IMR-90 (cell line): ENCODE measurements around the gene GARS1. TPM values are rescaled to one million over a fixed set of nuclear protein-coding genes. Genes with fewer than 3 reads are reported as not detected.

ENCODE experiments used
- ATAC-seq: fragments of 200-7000 bp; cut with Tn5 transposase; 2 replicates; pipeline ENCODE4 v1.9.1; 2020; ENCODE audit warnings: low read depth, mild to moderate bottlenecking, moderate library complexity
- BruUV-seq: library from RNA; stranded (reverse); fragments of 400-500 nt; replicated peaks from 2 replicates; lab custom pipeline; 2021; lab: Mats Ljungman, UMichigan
- CTCF ChIA-PET: fragments of 300-600 bp; formaldehyde crosslinking; extraction: SDS; loops from one replicate; lab custom pipeline; 2021; ENCODE audit warnings: antibody characterized with exemption; lab: Yijun Ruan, JAX
- POLR2A ChIA-PET: fragments of 300-600 bp; sonication (Branson Sonifier 250); formaldehyde crosslinking; loops from one replicate; lab custom pipeline; 2022; ENCODE audit warnings: antibody characterized with exemption; ENCODE audit not compliant: unreplicated experiment; lab: Charles Lee
- DNase-seq: peaks from one replicate; pipeline ENCODE4 v3.0.0; 2013
- H2AFZ ChIP-seq: replicated peaks from 2 replicates; pipeline ENCODE3; 2013; ENCODE audit warnings: low read length, mild to moderate bottlenecking; ENCODE audit not compliant: poor library complexity
- H2AK5ac ChIP-seq: 2 replicates; pipeline ENCODE4 v1.6.1; 2013; ENCODE audit warnings: low read depth, low read length, inconsistent platforms
- H2AK9ac ChIP-seq: replicated peaks from 2 replicates; pipeline ENCODE3; 2013; ENCODE audit warnings: mild to moderate bottlenecking, low read depth, low read length, moderate library complexity; ENCODE audit not compliant: poor library complexity
- H2BK120ac ChIP-seq: 2 replicates; pipeline ENCODE4 v1.6.1; 2013; ENCODE audit warnings: low read depth, low read length, inconsistent platforms
- H2BK15ac ChIP-seq: 3 replicates; pipeline ENCODE4 v1.6.1; 2013; ENCODE audit warnings: low read depth, low read length, inconsistent platforms
- H2BK20ac ChIP-seq: 2 replicates; pipeline ENCODE4 v1.6.1; 2013; ENCODE audit warnings: low read depth, mild to moderate bottlenecking, inconsistent platforms, low read length, moderate library complexity
- H2BK5ac ChIP-seq: 2 replicates; pipeline ENCODE4 v1.6.1; 2013; ENCODE audit warnings: mild to moderate bottlenecking, low read depth, low read length, inconsistent platforms; ENCODE audit not compliant: poor library complexity, severe bottlenecking
- H3K14ac ChIP-seq: replicated peaks from 2 replicates; pipeline ENCODE4 v1.6.1; 2013; ENCODE audit warnings: low read depth, low read length, inconsistent platforms
- H3K18ac ChIP-seq: 2 replicates; pipeline ENCODE4 v1.6.1; 2013; ENCODE audit warnings: low read depth, low read length, control low read depth
- H3K23ac ChIP-seq: 2 replicates; pipeline ENCODE4 v1.6.1; 2013; ENCODE audit warnings: low read depth, low read length, inconsistent platforms
- H3K27ac ChIP-seq: 2 replicates; pipeline ENCODE4 v1.5.1; 2013; ENCODE audit warnings: mild to moderate bottlenecking, control low read depth, low read length; ENCODE audit not compliant: insufficient read depth
- H3K27me3 ChIP-seq: 2 replicates; pipeline ENCODE4 v1.6.1; 2013; ENCODE audit warnings: low read length; ENCODE audit not compliant: control insufficient read depth, insufficient read depth
- H3K36me3 ChIP-seq: 2 replicates; pipeline ENCODE4 v1.6.1; 2013; ENCODE audit warnings: low read length, mixed read lengths; ENCODE audit not compliant: control insufficient read depth, insufficient read depth
- H3K4ac ChIP-seq: 2 replicates; pipeline ENCODE4 v1.6.1; 2013; ENCODE audit warnings: low read depth, low read length, inconsistent platforms
- H3K4me1 ChIP-seq: 2 replicates; pipeline ENCODE4 v1.6.1; 2013; ENCODE audit warnings: low read length, mixed read lengths; ENCODE audit not compliant: control insufficient read depth, insufficient read depth
- H3K4me2 ChIP-seq: 2 replicates; pipeline ENCODE4 v1.6.1; 2013; ENCODE audit warnings: low read depth, mild to moderate bottlenecking, control low read depth, low read length, moderate library complexity
- H3K4me3 ChIP-seq: 2 replicates; pipeline ENCODE4 v1.5.1; 2013; ENCODE audit warnings: low read depth, mild to moderate bottlenecking, control low read depth, low read length, moderate library complexity; ENCODE audit not compliant: insufficient read depth
- H3K56ac ChIP-seq: 2 replicates; pipeline ENCODE4 v1.6.1; 2013; ENCODE audit warnings: low read length, inconsistent platforms; ENCODE audit not compliant: insufficient read depth; ENCODE audit errors: extremely low read depth
- H3K79me1 ChIP-seq, 2 experiments: 2 replicates each; pipeline ENCODE4 v1.6.1; 2013; ENCODE audit warnings: low read length in 2 of 2, inconsistent platforms in 1 of 2, low read depth in 1 of 2
- H3K9ac ChIP-seq: 2 replicates; pipeline ENCODE4 v1.6.1; 2013; ENCODE audit warnings: low read depth, low read length, control low read depth
- H3K9me1 ChIP-seq: 2 replicates; pipeline ENCODE4 v1.6.1; 2013; ENCODE audit warnings: low read length, inconsistent platforms; ENCODE audit not compliant: insufficient read depth
- H3K9me3 ChIP-seq: 2 replicates; pipeline ENCODE4 v1.6.1; 2013; ENCODE audit warnings: low read length; ENCODE audit not compliant: control insufficient read depth, insufficient read depth
- H4K20me1 ChIP-seq: 2 replicates; pipeline ENCODE4 v1.6.1; 2013; ENCODE audit warnings: low read length, inconsistent platforms; ENCODE audit not compliant: insufficient read depth
- H4K5ac ChIP-seq: 2 replicates; pipeline ENCODE4 v1.6.1; 2013; ENCODE audit warnings: mild to moderate bottlenecking, low read depth, low read length, control low read depth
- H4K8ac ChIP-seq, 2 experiments: 2 replicates each; pipeline ENCODE4 v1.6.1; 2013; ENCODE audit warnings: low read depth in 2 of 2, low read length in 2 of 2, control low read depth in 1 of 2, inconsistent platforms in 1 of 2
- H4K91ac ChIP-seq: 2 replicates; pipeline ENCODE4 v1.6.1; 2013; ENCODE audit warnings: low read depth, low read length, inconsistent platforms; ENCODE audit not compliant: insufficient read depth
- BHLHE40 ChIP-seq: fragments of 150-350 bp; IDR thresholded peaks from 2 replicates; pipeline ENCODE4 v1.6.1; 2016; ENCODE audit warnings: mild to moderate bottlenecking, low read depth, low read length
- FOS ChIP-seq: fragments of 150-350 bp; IDR thresholded peaks from 2 replicates; pipeline ENCODE4 v1.6.1; 2016; ENCODE audit warnings: low read depth, low read length
- SMC3 ChIP-seq: fragments of 150-350 bp; IDR thresholded peaks from 2 replicates; pipeline ENCODE4 v1.6.1; 2016; ENCODE audit warnings: low read depth, mild to moderate bottlenecking, antibody characterized with exemption, low read length, moderate library complexity
- WGBS, 2 experiments: methylation state at CpG; one replicate each; pipeline versions ENCODE4 v1.1.5 to v1.1.7; 2013; ENCODE audit warnings: missing lambda C conversion rate in 2 of 2; ENCODE audit not compliant: insufficient read length in 1 of 2; ENCODE audit errors: extremely low coverage in 2 of 2; 5-methylcytosine and 5-hydroxymethylcytosine counted together
- dilution Hi-C: fragments of 300-500 bp; cut with HindIII; formaldehyde crosslinking; loops from one replicate; pipeline ENCODE4 v1.14.3; 2018; ENCODE audit warnings: low sequenced_read_pairs; ENCODE audit not compliant: unreplicated experiment
- in situ Hi-C: fragments of 300-500 bp; cut with MboI; formaldehyde crosslinking; loops from 3 replicates; pipeline ENCODE4 v1.14.3; 2019; ENCODE audit warnings: low sequenced_read_pairs, inconsistent platforms, mixed read lengths
- intact Hi-C: fragments of 100-400 bp; cut with micrococcal nuclease; formaldehyde crosslinking; loops from 2 replicates; pipeline ENCODE4 v1.10.0; 2022
- polyA plus RNA-seq, 3 experiments: library from polyadenylated mRNA; depleted of rRNA; stranded (reverse); fragments of >200 nt; gene quantifications; 2 replicates each; pipeline ENCODE4 v1.2.3, GENCODE V29; 2012; ENCODE audit warnings: low replicate concordance in 1 of 3
- total RNA-seq: library from RNA; depleted of rRNA; stranded (reverse); fragments of >200 nt; gene quantifications from 2 replicates; pipeline ENCODE4 v1.2.3, GENCODE V29; 2012

Gene GARS1
- total and polyA plus RNA-seq, 2 of the 4 experiments (the other 2 are of a cell fraction), result 105 to 551 TPM

GRCh38 chr7:30665449-30665848, 70.8 kb downstream of the GARS1 start:
- ChIA-PET CTCF (no interaction called here), POLR2A (no interaction called here)
- BruUV-seq, result no TSS peak
- Histone ChIP-seq H4K8ac (no peak overlapping the region), H3K9ac (no peak overlapping the region), H2AK5ac (no peak overlapping the region), H2BK15ac (no peak overlapping the region), H3K79me1 (no peaks in the 10 kb centered on the region), H2AFZ (no peak overlapping the region), H3K4me3 (no peak overlapping the region), H2AK9ac (no peak overlapping the region), H3K9me1 (no peaks in the 10 kb centered on the region; the same call in 1 of the 2 replicates), H2BK20ac (no peak overlapping the region), H4K5ac (no peak overlapping the region), H3K4me1 (no peaks in the 10 kb centered on the region), H2BK120ac (no peak overlapping the region), H4K20me1 (no peaks in the 10 kb centered on the region), H3K27me3 (peaks cover 24% of the 10 kb centered on the region), H3K23ac (no peak overlapping the region), H4K91ac (no peak overlapping the region), H3K18ac (no peak overlapping the region), H3K4me2 (no peak overlapping the region), H3K36me3 (no peaks in the 10 kb centered on the region), H3K9me3 (no peaks in the 10 kb centered on the region), H3K27ac (no peak overlapping the region), H3K4ac (no peak overlapping the region), H3K14ac (no peak overlapping the region), H2BK5ac (no peak overlapping the region), H3K56ac (no peak overlapping the region)
- intact Hi-C loops (no loop called here), in situ Hi-C loops (no loop called here), dilution Hi-C loops (no loop called here)
- ATAC-seq (no peak), DNase-seq (no peak)
- TF ChIP-seq SMC3, result no peak
- TF ChIP-seq BHLHE40, result no peak
- TF ChIP-seq FOS, result no peak
- 97% methylated on average over 6 of the region's 11 CpGs; no CpG with 5 or more reads in 1 of the 2 experiments for WGBS, 2 experiments
